Panc1 (cell line): ENCODE data around the gene TNPO2. TPM values are rescaled to one million over a fixed set of nuclear protein-coding genes. Genes with fewer than 3 reads are reported as not detected.

Source experiments
- ATAC-seq: fragments of 200-7000 bp; cut with Tn5 transposase; 2 replicates; pipeline ENCODE4 v1.9.1; 2020; ENCODE audit warnings: mild to moderate bottlenecking, moderate library complexity
- BruUV-seq: library from RNA; stranded (reverse); fragments of 400-500 nt; replicated peaks from 2 replicates; lab custom pipeline; 2021; lab: Mats Ljungman, UMichigan
- CTCF ChIA-PET: fragments of 300-600 bp; sonication (Branson Sonifier 250); formaldehyde crosslinking; loops from one replicate; lab custom pipeline; 2022; ENCODE audit warnings: antibody characterized with exemption; lab: Charles Lee
- POLR2A ChIA-PET: fragments of 300-600 bp; sonication (Branson Sonifier 250); formaldehyde crosslinking; loops from one replicate; lab custom pipeline; 2022; ENCODE audit warnings: antibody characterized with exemption; lab: Charles Lee
- DNase-seq: peaks from one replicate; pipeline ENCODE4 v3.0.0-alpha.2; 2010; ENCODE audit warnings: low read depth, low spot score
- H3K27ac ChIP-seq: 2 replicates; pipeline ENCODE4 v1.5.1; 2011; ENCODE audit warnings: mild to moderate bottlenecking, low read length, inconsistent platforms
- H3K27me3 ChIP-seq: fragments of 200-500 bp; sonication (Bioruptor generic); 2 replicates; pipeline ENCODE4 v1.6.0; 2014; ENCODE audit warnings: low read length, inconsistent platforms; ENCODE audit not compliant: control insufficient read depth, insufficient read depth
- H3K36me3 ChIP-seq: fragments of 200-500 bp; sonication (Bioruptor generic); 2 replicates; pipeline ENCODE4 v1.5.1; 2014; ENCODE audit warnings: inconsistent platforms, mild to moderate bottlenecking, low read length, moderate library complexity; ENCODE audit not compliant: control insufficient read depth, insufficient read depth
- H3K4me1 ChIP-seq: 2 replicates; pipeline ENCODE4 v1.5.1; 2011; ENCODE audit warnings: inconsistent platforms, mild to moderate bottlenecking, low read length, moderate library complexity; ENCODE audit not compliant: control insufficient read depth, insufficient read depth
- H3K4me3 ChIP-seq, 2 experiments: 2 replicates each; pipeline ENCODE4 v1.5.1; 2011 to 2012; ENCODE audit warnings: low read depth in 2 of 2, low read length in 2 of 2, mild to moderate bottlenecking in 2 of 2, inconsistent platforms in 1 of 2, moderate library complexity in 1 of 2
- H3K9me3 ChIP-seq: fragments of 200-500 bp; sonication (Bioruptor generic); 2 replicates; pipeline ENCODE4 v1.5.1; 2014; ENCODE audit warnings: low read depth, mild to moderate bottlenecking, inconsistent platforms, low read length, moderate library complexity; ENCODE audit not compliant: control insufficient read depth, insufficient read depth
- CTCF ChIP-seq: fragments of 450-650 bp; IDR thresholded peaks from 2 replicates; pipeline ENCODE4 v1.5.1; 2017; ENCODE audit warnings: mild to moderate bottlenecking
- POLR2AphosphoS5 ChIP-seq: IDR thresholded peaks from 2 replicates; pipeline ENCODE4 v1.6.1; 2012; ENCODE audit warnings: mild to moderate bottlenecking, low read depth, low read length, moderate library complexity
- SIN3A ChIP-seq: IDR thresholded peaks from 2 replicates; pipeline ENCODE4 v1.6.1; 2012; ENCODE audit warnings: low read depth, mild to moderate bottlenecking, low read length, moderate library complexity, borderline replicate concordance; ENCODE audit not compliant: insufficient read depth
- TCF7L2 ChIP-seq: IDR thresholded peaks from 2 replicates; pipeline ENCODE4 v1.6.1; 2011; ENCODE audit warnings: mild to moderate bottlenecking, low read depth, low read length, inconsistent platforms
- in situ Hi-C: cut with HindIII; loops from 2 replicates; pipeline ENCODE4 v1.10.0; 2016; ENCODE audit warnings: low sequenced_read_pairs, low pct_unique_long_range_greater_than_20kb
- intact Hi-C: fragments of 100-400 bp; cut with micrococcal nuclease; formaldehyde crosslinking; loops from one replicate; pipeline ENCODE4 v1.10.0; 2022; ENCODE audit not compliant: unreplicated experiment
- total RNA-seq: library from RNA; stranded (reverse); gene quantifications from one replicate; pipeline ENCODE4 v1.2.1, GENCODE V29; 2021; ENCODE audit not compliant: unreplicated experiment
- TF ChIP-seq, protein P1 (sequence below), 2 experiments: IDR thresholded peaks; 2 replicates each; pipeline ENCODE4 v1.6.1; 2011 to 2012; ENCODE audit warnings: low read depth in 2 of 2, control low read depth in 1 of 2, low read length in 1 of 2, mild to moderate bottlenecking in 1 of 2, moderate library complexity in 1 of 2; ENCODE audit not compliant: insufficient read depth in 1 of 2

The TNPO2 gene
- total RNA-seq, 1 experiment from 2014 or later: 83.3 TPM

DNA sequence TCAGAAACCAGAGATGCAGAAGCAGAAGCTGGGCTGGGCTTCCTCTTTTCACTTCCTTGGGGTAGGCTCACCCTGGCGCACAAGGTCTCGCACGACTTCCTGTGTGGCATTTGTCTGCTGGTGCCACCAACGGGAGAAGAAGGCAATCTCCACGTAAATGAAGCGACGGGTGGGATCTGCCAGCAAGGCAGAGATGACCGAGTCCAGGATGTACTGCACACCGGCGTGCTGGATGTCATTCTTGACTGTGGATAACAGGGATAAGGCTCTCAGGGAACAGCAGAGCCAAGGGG is 58.5 kb downstream of the TNPO2 start:
- ChIA-PET CTCF (no interaction called here), POLR2A (no interaction called here)
- Histone ChIP-seq H3K4me1 (peaks cover 3% of the 10 kb centered on the region), H3K36me3 (peaks cover 3% of the 10 kb centered on the region; the same call in 1 of the 2 replicates), H3K9me3 (no peaks in the 10 kb centered on the region), H3K4me3 (no peak overlapping the region), H3K27me3 (no peaks in the 10 kb centered on the region), H3K27ac (no peak overlapping the region)
- ATAC-seq (no peak), DNase-seq (no peak)
- intact Hi-C loops: no loop called here
- TF ChIP-seq TCF7L2 (no peak), SIN3A (no peak)
- no TSS peak for BruUV-seq
- in situ Hi-C loops: no loop called here

DNA sequence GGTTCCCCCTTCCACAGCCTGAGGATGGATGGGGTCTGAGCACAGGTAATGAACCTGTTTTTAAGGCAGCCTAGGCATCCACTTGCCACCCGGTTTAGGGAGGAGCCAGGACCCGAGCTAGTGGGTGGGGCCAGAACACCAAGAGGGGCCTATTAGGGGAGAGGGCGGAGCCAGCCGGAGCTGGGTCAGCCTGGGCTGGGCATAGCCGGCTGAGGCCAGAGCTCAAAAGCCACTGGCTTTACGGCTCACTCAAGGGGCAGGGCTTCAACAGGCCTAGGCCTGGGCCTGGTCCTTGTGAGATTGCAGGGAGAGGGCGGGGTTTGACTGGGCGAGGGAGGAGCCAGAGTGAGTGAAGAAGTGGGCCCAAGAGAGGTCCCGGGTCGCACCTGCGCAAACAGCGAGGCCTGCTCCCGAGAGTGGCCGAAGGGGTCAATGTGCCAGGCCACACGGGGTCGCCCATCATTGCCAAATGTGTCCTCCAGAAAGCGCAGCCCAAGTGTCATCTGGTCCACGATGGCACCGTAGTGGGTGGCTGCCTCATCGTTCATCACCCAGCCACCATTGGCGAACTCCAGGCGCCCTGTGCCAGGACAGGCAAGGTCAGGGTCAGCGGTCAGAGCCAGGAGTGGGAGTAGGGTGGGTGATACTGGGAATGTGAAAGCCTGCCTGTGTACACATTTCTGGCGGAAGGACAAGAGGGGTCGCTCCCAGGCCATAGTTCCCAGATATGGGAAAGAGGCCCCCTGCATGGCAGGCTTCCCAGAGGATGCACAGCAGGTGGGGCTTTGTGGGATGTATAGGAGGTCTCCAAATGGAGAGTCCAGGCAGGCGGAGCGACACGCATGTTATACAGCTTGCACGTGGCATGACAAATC is 59.1 kb downstream of the TNPO2 start:
- no peaks in the 10 kb centered on the region for H3K9me3 ChIP-seq
- POLR2A ChIA-PET: no interaction called here
- ATAC-seq (peak; percentile 22; the same call in 1 of the 2 replicates), DNase-seq (no peak)
- peaks cover 3% of the 10 kb centered on the region; the same call in 1 of the 2 replicates for H3K36me3 ChIP-seq
- TF ChIP-seq POLR2AphosphoS5 (no peak), CTCF (no peak), TCF7L2 (no peak), SIN3A (no peak)
- TF ChIP-seq, protein P1, sequence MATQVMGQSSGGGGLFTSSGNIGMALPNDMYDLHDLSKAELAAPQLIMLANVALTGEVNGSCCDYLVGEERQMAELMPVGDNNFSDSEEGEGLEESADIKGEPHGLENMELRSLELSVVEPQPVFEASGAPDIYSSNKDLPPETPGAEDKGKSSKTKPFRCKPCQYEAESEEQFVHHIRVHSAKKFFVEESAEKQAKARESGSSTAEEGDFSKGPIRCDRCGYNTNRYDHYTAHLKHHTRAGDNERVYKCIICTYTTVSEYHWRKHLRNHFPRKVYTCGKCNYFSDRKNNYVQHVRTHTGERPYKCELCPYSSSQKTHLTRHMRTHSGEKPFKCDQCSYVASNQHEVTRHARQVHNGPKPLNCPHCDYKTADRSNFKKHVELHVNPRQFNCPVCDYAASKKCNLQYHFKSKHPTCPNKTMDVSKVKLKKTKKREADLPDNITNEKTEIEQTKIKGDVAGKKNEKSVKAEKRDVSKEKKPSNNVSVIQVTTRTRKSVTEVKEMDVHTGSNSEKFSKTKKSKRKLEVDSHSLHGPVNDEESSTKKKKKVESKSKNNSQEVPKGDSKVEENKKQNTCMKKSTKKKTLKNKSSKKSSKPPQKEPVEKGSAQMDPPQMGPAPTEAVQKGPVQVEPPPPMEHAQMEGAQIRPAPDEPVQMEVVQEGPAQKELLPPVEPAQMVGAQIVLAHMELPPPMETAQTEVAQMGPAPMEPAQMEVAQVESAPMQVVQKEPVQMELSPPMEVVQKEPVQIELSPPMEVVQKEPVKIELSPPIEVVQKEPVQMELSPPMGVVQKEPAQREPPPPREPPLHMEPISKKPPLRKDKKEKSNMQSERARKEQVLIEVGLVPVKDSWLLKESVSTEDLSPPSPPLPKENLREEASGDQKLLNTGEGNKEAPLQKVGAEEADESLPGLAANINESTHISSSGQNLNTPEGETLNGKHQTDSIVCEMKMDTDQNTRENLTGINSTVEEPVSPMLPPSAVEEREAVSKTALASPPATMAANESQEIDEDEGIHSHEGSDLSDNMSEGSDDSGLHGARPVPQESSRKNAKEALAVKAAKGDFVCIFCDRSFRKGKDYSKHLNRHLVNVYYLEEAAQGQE (IDR thresholded peaks at IDR 0.05; ENCODE audit: insufficient read depth in 1 of 2, low read depth in 2 of 2, low read length in 1 of 2): no peak
- no peaks in the 10 kb centered on the region for H3K27me3 ChIP-seq
- peaks cover 3% of the 10 kb centered on the region for H3K4me1 ChIP-seq
- H3K27ac ChIP-seq: no peak overlapping the region
- in situ Hi-C loops: no loop called here
- intact Hi-C loops: no loop called here
- no TSS peak for BruUV-seq
- no peak overlapping the region for H3K4me3 ChIP-seq
- CTCF ChIA-PET: no interaction called here

GRCh38 chr19:12660980-12661379 is 62.8 kb downstream of the TNPO2 start:
- ChIA-PET CTCF (interaction anchor here (0.6 kb wide), 1 partner anchor 164 kb away, joined by 4 read pairs; no protein-coding TSS in a partner anchor), POLR2A (interaction anchor here (0.6 kb wide), 1 partner anchor 22 kb away, joined by 4 read pairs; no protein-coding TSS in a partner anchor)
- no TSS peak for BruUV-seq
- peaks cover 2% of the 10 kb centered on the region; the same call in 1 of the 2 replicates for H3K4me1 ChIP-seq
- in situ Hi-C loops: no loop called here
- no peaks in the 10 kb centered on the region for H3K9me3 ChIP-seq
- H3K27me3 ChIP-seq: no peaks in the 10 kb centered on the region
- intact Hi-C loops: no loop called here
- DNase-seq (no peak), ATAC-seq (no peak)
- H3K36me3 ChIP-seq: no peaks in the 10 kb centered on the region
- TF ChIP-seq TCF7L2 (no peak), SIN3A (no peak), CTCF (no peak), POLR2AphosphoS5 (no peak)
- TF ChIP-seq, protein P1 (IDR thresholded peaks at IDR 0.05; ENCODE audit: insufficient read depth in 1 of 2, low read depth in 2 of 2, low read length in 1 of 2): no peak
- no peak overlapping the region for H3K27ac ChIP-seq
- no peak overlapping the region for H3K4me3 ChIP-seq
